Breast epithelium (tissue), 3 donors: ENCODE measurements around the gene GRIK4.

Experiments
- POLR2A ChIP-seq: fragments of 450-650 bp; IDR thresholded peaks from one replicate; pipeline ENCODE4 v1.6.1; 2016; ENCODE audit warnings: antibody characterized with exemption, mild to moderate bottlenecking, moderate library complexity
- POLR2AphosphoS5 ChIP-seq, 3 donors: sonication (generic); formaldehyde crosslinking; IDR thresholded peaks; one replicate each; pipeline ENCODE4 v1.6.1; 2017; ENCODE audit warnings: antibody characterized with exemption in 3 of 3
- TF ChIP-seq, protein P1 (sequence below), 3 donors: fragments of 450-650 bp; IDR thresholded peaks; one replicate each; pipeline ENCODE4 v1.5.1; 2016 to 2017; ENCODE audit warnings: antibody characterized with exemption in 3 of 3, mild to moderate bottlenecking in 3 of 3, moderate library complexity in 3 of 3

DNA sequence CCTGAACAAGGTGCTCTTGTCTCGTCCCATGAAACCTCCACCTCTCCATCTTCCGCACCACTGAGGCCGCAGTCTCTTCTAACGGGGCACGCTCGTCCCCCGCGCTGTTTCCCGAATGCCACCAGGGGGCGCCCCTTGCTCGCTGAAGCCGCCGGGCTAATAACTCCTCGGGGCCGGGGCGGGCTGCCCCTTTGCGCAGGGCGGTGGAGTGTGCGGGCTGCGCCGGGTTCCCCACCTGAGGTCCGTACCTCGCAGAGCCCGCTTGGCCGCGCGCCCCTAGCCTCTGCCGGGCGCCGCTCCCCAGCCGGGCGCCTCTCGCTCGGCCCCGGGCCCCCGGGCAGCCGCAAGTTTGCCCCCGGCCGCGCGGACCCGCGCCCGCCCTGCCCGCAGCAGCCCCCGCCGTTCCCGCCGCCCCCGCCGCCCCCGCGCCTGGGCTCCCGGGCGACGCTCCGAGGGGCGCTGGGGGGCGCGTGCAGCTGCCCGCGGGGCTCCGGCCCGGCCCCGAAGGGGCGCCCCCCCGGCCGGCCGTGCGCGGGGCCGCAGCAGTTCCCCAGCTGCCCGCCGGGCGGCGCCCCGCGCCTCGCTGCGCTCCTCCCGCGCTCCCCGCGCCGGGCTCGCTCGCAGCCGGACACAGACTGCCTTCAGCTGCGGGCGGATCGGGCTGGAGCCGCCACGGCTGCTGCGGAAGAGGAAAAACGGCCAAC lies at the start of gene GRIK4:
- TF ChIP-seq POLR2AphosphoS5 (IDR thresholded peaks at IDR 0.05) (no peak), POLR2A (no peak)
- TF ChIP-seq, protein P1, sequence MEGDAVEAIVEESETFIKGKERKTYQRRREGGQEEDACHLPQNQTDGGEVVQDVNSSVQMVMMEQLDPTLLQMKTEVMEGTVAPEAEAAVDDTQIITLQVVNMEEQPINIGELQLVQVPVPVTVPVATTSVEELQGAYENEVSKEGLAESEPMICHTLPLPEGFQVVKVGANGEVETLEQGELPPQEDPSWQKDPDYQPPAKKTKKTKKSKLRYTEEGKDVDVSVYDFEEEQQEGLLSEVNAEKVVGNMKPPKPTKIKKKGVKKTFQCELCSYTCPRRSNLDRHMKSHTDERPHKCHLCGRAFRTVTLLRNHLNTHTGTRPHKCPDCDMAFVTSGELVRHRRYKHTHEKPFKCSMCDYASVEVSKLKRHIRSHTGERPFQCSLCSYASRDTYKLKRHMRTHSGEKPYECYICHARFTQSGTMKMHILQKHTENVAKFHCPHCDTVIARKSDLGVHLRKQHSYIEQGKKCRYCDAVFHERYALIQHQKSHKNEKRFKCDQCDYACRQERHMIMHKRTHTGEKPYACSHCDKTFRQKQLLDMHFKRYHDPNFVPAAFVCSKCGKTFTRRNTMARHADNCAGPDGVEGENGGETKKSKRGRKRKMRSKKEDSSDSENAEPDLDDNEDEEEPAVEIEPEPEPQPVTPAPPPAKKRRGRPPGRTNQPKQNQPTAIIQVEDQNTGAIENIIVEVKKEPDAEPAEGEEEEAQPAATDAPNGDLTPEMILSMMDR (IDR thresholded peaks at IDR 0.05): peak; percentile 84 to 94 (median 89)
